Astrocyte (in vitro differentiated cells and primary cell): ENCODE data around the gene AQP1. TPM values are rescaled to one million over a fixed set of nuclear protein-coding genes. Genes with fewer than 3 reads are reported as not detected.

Source experiments
- DNase-seq: peaks from one replicate; pipeline ENCODE4 v3.0.0-alpha.2; 2010; ENCODE audit warnings: low read depth
- FAIRE-seq: peaks from 2 replicates; lab custom pipeline; 2011; peaks lifted over from hg19 to GRCh38; lab: Jason Lieb, UNC
- H2AFZ ChIP-seq: 2 replicates; pipeline ENCODE4 v1.6.0; 2012; ENCODE audit warnings: low read depth, low read length, inconsistent platforms
- H3K27ac ChIP-seq: 2 replicates; pipeline ENCODE4 v1.5.1; 2011; ENCODE audit warnings: low read depth, low read length, inconsistent platforms
- H3K27me3 ChIP-seq: 2 replicates; pipeline ENCODE4 v1.6.0; 2011; ENCODE audit warnings: low read length, inconsistent platforms; ENCODE audit not compliant: insufficient read depth
- H3K36me3 ChIP-seq: 2 replicates; pipeline ENCODE4 v1.5.1; 2011; ENCODE audit warnings: low read length, inconsistent platforms; ENCODE audit not compliant: insufficient read depth
- H3K4me1 ChIP-seq: 2 replicates; pipeline ENCODE4 v1.5.1; 2011; ENCODE audit warnings: low read length, inconsistent platforms; ENCODE audit not compliant: insufficient read depth
- H3K4me2 ChIP-seq: 2 replicates; pipeline ENCODE4 v1.6.0; 2012; ENCODE audit warnings: low read length, inconsistent platforms
- H3K4me3 ChIP-seq: 2 replicates; pipeline ENCODE4 v1.5.1; 2011; ENCODE audit warnings: low read depth, mild to moderate bottlenecking, low read length, inconsistent platforms; ENCODE audit not compliant: insufficient read depth
- H3K79me2 ChIP-seq: 2 replicates; pipeline ENCODE4 v1.6.0; 2012; ENCODE audit warnings: mild to moderate bottlenecking, low read length, inconsistent platforms; ENCODE audit not compliant: insufficient read depth
- H3K9ac ChIP-seq: 2 replicates; pipeline ENCODE4 v1.6.0; 2012; ENCODE audit warnings: mild to moderate bottlenecking, low read length, inconsistent platforms
- H3K9me3 ChIP-seq: 2 replicates; pipeline ENCODE4 v1.5.1; 2012; ENCODE audit warnings: low read depth, mild to moderate bottlenecking, low read length, inconsistent platforms; ENCODE audit not compliant: insufficient read depth
- H4K20me1 ChIP-seq: 2 replicates; pipeline ENCODE4 v1.6.0; 2012; ENCODE audit warnings: low read length, inconsistent platforms; ENCODE audit not compliant: insufficient read depth
- H3K27ac Mint-ChIP-seq: one replicate; pipeline ENCODE4 v1.8.0; 2021; ENCODE audit warnings: mild to moderate bottlenecking, mixed read lengths; ENCODE audit not compliant: unreplicated experiment
- H3K27me3 Mint-ChIP-seq: one replicate; pipeline ENCODE4 v1.8.0; 2021; ENCODE audit warnings: low read depth, mixed read lengths; ENCODE audit not compliant: unreplicated experiment
- H3K36me3 Mint-ChIP-seq: one replicate; pipeline ENCODE4 v1.8.0; 2021; ENCODE audit warnings: low read depth, mixed read lengths; ENCODE audit not compliant: unreplicated experiment
- H3K4me1 Mint-ChIP-seq: one replicate; pipeline ENCODE4 v1.8.0; 2021; ENCODE audit warnings: low read depth, mixed read lengths; ENCODE audit not compliant: unreplicated experiment
- H3K4me3 Mint-ChIP-seq: one replicate; pipeline ENCODE4 v1.8.0; 2021; ENCODE audit warnings: mild to moderate bottlenecking, moderate library complexity, mixed read lengths; ENCODE audit not compliant: unreplicated experiment
- H3K9me3 Mint-ChIP-seq: one replicate; pipeline ENCODE4 v1.8.0; 2021; ENCODE audit warnings: mild to moderate bottlenecking, mixed read lengths; ENCODE audit not compliant: unreplicated experiment
- CTCF ChIP-seq: IDR thresholded peaks from 2 replicates; pipeline ENCODE4 v1.5.1; 2011; ENCODE audit warnings: low read depth, mild to moderate bottlenecking, inconsistent platforms, low read length, moderate library complexity; ENCODE audit not compliant: insufficient read depth
- EZH2 ChIP-seq: IDR thresholded peaks from 2 replicates; pipeline ENCODE4 v1.6.1; 2012; ENCODE audit warnings: mild to moderate bottlenecking, low read length, inconsistent platforms; ENCODE audit not compliant: insufficient read depth
- total RNA-seq: library from RNA; stranded (reverse); gene quantifications from 2 replicates; pipeline ENCODE4 v1.2.1, GENCODE V29; 2021

AQP1 gene
- total RNA-seq, 1 donor from 2014 or later, result 6.7 TPM

GRCh38 chr7:30907527-30908267 is 4.0 kb upstream of the AQP1 start:
- no peak overlapping the region for H3K4me2 ChIP-seq
- DNase-seq, result no peak
- no peaks in the 10 kb centered on the region for H3K36me3 Mint-ChIP-seq
- H3K27me3 Mint-ChIP-seq, result peaks cover 26% of the 10 kb centered on the region
- no peak overlapping the region for H3K27ac Mint-ChIP-seq
- H3K4me1 ChIP-seq, result peaks cover 9% of the 10 kb centered on the region
- H3K9ac ChIP-seq, result no peak overlapping the region
- H3K36me3 ChIP-seq, result no peaks in the 10 kb centered on the region
- no peaks in the 10 kb centered on the region for H4K20me1 ChIP-seq
- H3K4me3 Mint-ChIP-seq, result no peak overlapping the region
- H3K4me3 ChIP-seq, result no peak overlapping the region
- peaks cover 9% of the 10 kb centered on the region for H3K4me1 Mint-ChIP-seq
- TF ChIP-seq CTCF, result no peak
- TF ChIP-seq EZH2, result no peak
- no peaks in the 10 kb centered on the region for H3K27me3 ChIP-seq
- no peak overlapping the region for H2AFZ ChIP-seq
- H3K79me2 ChIP-seq, result no peaks in the 10 kb centered on the region
- FAIRE-seq, result no peak
- H3K27ac ChIP-seq, result no peak overlapping the region
- no peaks in the 10 kb centered on the region for H3K9me3 Mint-ChIP-seq
- H3K9me3 ChIP-seq, result no peaks in the 10 kb centered on the region

DNA sequence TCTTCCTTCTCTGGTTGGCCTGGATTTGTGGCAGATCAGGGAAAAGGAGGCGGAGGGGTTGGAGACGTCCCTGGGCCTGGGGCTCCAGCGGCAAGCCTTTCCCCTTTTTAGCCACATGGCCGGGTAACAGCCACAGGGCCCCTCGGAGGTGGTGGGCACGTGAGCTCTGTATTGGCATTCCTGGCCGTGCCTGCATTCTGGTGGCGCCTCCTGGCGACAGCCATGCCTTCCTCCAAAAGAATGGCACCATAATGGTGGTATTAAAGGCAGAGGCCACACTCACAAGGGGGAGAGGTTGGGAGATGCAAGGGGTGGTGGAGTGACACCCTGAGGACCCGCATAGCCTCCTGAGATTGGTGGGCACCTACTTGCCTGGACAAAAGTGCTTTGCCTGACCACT is 3.0 kb upstream of the AQP1 start:
- no peak overlapping the region for H3K27ac ChIP-seq
- TF ChIP-seq EZH2 (no peak), CTCF (no peak)
- H3K79me2 ChIP-seq, result no peaks in the 10 kb centered on the region
- H3K4me2 ChIP-seq, result no peak overlapping the region
- no peak for DNase-seq
- no peaks in the 10 kb centered on the region for H3K9me3 ChIP-seq
- H2AFZ ChIP-seq, result no peak overlapping the region
- Mint-ChIP-seq H3K4me1 (peaks cover 11% of the 10 kb centered on the region), H3K9me3 (peaks cover 2% of the 10 kb centered on the region), H3K27me3 (peaks cover 30% of the 10 kb centered on the region), H3K4me3 (no peak overlapping the region), H3K36me3 (no peaks in the 10 kb centered on the region), H3K27ac (no peak overlapping the region)
- no peak for FAIRE-seq
- H3K27me3 ChIP-seq, result no peaks in the 10 kb centered on the region
- no peak overlapping the region for H3K4me3 ChIP-seq
- H3K36me3 ChIP-seq, result no peaks in the 10 kb centered on the region
- H4K20me1 ChIP-seq, result no peaks in the 10 kb centered on the region
- H3K4me1 ChIP-seq, result peaks cover 9% of the 10 kb centered on the region
- H3K9ac ChIP-seq, result no peak overlapping the region

DNA sequence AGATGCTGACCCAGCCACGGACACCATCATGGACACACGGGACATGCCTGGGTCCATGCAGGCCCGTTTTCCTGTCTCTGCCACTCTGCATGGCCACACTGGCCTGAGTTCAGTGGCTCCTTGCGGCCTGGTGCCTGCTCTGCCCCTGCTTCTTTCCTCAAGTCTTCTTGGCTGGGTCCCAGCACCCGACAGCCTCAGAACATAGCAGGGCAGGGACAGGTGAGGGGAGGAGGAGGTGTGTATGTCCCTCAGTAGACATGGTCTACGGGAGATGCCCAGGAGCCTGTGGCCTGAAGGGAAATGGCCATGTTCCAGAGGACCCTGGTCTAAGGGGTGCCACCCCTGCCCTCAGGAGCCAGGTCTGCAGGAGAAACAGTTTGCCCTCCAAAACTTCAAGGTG is 2.2 kb upstream of the AQP1 start:
- peaks cover 2% of the 10 kb centered on the region for H3K9me3 Mint-ChIP-seq
- no peak overlapping the region for H3K9ac ChIP-seq
- H3K4me3 Mint-ChIP-seq, result no peak overlapping the region
- H3K27me3 ChIP-seq, result no peaks in the 10 kb centered on the region
- no peak overlapping the region for H2AFZ ChIP-seq
- H3K4me1 ChIP-seq, result peaks cover 12% of the 10 kb centered on the region
- H4K20me1 ChIP-seq, result no peaks in the 10 kb centered on the region
- no peak overlapping the region for H3K27ac ChIP-seq
- FAIRE-seq (no peak), DNase-seq (no peak)
- no peak overlapping the region for H3K4me3 ChIP-seq
- no peaks in the 10 kb centered on the region for H3K36me3 ChIP-seq
- TF ChIP-seq CTCF (no peak), EZH2 (no peak)
- H3K36me3 Mint-ChIP-seq, result no peaks in the 10 kb centered on the region
- H3K4me1 Mint-ChIP-seq, result peaks cover 14% of the 10 kb centered on the region
- H3K27ac Mint-ChIP-seq, result no peak overlapping the region
- H3K9me3 ChIP-seq, result no peaks in the 10 kb centered on the region
- no peak overlapping the region for H3K4me2 ChIP-seq
- no peaks in the 10 kb centered on the region for H3K79me2 ChIP-seq
- peaks cover 29% of the 10 kb centered on the region for H3K27me3 Mint-ChIP-seq
